Measurements from ENCODE around the gene FABP3.

FABP3 gene

DNA sequence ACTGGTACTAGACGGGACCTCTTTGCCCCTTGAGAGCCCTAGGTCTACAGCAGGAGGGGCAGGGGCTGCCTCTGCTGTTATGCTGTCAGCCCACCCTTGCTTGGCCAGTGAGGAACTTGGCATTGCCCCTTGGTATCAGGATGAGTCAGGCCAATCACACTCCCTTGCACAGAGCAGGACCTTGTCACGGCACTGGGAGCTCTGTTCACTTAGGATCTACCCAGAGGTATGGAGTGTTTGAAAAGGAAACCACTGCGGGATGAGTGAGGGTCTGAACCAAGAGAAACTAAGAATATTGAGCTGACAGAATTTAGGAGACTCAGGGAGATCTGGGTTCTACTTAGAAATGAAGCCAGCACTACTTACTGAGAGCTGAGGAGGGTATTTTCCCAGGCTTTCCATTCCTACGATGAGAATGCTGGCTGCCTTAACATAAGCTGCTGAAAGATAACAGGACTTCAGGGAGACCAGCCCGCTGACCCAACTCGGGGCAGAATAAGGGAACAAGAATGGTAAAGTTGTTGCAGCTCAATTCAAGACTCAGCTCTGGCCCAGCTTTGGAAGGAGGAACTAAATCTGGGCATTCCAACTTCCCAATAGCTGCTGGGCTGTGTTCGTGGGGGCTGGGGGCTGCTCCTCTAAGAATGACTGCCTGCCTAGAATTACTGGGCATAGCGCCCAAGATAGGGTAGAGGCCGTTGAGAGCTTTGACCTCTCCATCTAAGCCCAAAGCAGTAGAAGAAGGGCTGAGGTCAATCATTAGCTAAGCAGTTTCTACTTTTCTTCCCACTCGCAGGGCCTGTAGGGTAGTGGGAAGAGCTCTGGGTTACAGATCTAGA lies 1.5 kb downstream of the FABP3 start:
- DNase-seq: peak; percentile 49

DNA sequence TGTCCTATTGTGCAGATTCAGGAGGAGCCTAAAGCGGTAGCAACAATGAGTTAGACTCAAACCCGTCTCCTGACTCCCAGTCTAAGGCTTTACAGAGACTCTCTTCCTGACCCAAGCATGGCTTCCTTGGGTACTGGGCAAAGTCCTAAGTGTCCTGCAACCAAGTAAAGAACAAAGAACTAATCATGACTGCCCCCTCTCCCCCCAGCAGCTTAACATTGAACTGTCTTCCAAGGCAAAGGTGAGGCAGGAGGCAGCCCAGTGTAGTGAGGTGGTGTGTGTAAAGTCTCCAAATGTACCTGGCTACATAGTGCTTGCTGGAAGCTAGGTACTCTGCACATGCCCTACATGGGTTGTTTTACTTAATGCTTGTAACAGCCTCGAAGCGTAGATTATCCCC lies 2.3 kb downstream of the FABP3 start:
- no peak for DNase-seq

DNA sequence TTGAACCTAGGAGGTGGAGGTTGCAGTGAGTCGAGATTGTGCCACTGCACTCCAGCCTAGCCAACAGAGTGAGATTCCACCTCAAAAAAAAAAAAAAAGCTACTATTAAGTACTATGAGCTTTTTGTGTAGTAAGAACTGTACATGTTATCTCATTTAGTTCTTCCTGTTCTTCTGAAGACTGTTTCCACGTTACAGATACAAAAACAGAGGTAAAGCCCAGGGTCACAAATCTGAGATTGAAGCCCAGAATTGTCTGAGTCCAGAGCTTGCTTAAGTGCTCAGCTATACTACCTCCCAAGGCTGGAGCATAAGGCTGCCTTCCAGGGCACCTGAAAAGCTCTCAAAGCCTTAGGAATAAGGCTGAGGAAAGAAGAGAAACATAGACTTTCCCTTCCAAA lies 2.9 kb downstream of the FABP3 start:
- no peak for DNase-seq

DNA sequence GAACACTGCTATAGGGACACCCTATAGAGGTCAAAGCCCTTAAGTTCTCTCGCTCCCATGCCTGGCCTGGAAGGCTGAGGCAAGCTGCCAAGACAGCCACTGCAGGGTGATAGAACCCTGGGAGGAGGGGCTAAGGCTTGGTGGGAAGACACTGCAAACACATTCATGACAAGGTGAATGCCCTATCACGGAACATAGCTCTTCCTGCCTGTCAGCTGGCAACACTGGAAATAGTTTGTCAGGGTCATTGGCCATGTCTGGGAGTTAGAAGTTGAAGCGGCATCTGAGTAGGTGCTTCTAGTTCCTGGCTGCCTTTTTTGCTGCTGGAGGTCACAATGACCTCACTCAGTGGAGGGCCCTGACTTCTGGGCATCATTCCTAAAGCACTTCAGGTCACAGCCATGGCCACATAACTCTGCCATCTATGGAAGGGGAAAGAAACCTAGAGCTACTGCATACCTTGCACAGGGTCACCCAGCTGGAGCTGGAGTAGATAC lies 4.2 kb downstream of the FABP3 start:
- no peak for DNase-seq

DNA sequence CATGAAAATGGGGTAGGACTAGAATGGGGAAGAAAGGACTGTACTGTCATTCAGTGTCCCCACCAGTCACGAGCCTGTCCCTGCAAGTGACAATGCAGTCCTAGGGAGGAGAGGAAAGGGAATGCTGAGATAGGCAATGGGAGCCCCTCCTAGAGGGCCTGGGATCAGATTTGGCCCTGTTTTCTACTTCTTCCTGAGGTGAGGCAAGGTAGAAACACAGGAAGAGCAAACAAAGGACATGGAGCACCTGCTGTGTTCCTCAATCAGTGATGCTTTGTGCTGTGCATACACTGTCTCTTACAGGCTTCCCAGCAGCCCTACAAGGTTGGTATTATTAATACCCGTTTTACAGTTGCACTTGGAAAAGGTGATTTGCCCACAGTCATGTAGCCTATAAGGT lies 6.1 kb downstream of the FABP3 start:
- no peak for DNase-seq

DNA sequence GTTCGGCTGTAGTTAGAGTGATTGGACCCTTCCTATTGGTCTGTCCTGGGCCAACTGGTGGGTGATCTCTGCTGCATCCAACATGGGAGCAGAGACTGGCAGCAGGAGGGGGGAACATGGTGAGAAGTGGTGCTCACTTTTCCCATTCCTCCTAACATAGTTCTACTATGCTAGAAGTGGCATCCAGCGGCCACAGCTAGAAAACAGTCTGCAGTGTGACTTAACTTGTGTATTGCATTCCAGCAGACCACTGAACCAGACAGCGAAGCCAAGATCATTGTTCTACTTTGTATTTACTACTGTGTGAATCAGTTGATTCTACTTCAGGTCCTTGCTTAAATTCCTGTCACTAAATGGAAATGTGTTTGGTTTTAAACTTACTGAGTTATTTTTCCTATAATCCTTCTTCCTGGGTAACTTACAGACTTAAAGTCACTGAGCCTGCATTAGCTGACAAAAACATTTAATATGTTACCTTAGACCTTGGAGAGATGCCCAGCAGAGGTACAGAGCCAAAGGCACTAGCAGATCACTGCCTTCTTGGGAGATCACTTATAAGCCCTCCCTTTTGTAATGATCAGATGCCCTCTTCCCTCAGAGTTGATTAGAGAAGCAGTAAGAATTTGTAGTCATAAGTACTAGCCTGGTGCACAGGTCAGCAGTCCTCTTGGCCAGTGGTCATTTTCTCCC lies 8.2 kb downstream of the FABP3 start:
- DNase-seq: no peak

DNA sequence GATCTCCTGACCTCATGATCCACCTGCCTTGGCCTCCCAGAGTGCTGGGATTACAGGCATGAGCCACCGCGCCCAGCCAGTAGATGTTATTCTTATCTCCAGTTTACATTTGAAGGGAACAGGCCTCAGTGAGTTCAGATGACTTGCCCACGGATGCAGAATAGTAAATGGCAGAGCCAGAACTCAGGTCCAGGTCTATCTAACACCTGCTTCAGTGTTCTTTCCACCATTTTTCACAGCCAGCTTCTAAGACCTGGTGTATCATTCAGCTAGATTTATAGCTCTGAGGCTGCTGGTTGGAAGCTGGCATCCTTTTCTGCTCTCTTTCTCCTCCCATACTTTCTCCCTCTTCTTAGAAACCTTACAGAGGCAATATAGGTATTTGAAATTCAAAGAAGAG lies 10.8 kb downstream of the FABP3 start:
- no peak for DNase-seq

DNA sequence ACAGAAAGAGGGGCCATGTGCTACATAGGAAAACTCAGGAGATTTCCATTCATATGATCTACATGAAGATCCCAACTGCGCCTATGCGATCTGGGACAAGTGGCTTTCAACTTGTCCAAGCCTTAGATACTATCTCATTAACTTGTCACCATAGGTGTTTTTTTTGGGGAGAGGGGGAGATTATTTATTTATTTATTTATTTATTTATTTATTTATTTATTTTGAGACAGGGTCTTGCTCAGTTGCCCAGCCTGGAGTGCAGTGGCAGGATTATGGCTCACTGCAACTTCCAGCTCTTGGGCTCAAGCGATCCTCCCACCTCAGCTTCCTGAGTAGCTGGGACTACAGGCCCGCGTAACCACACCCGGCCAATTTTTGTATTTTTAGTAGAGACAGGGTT lies 11.3 kb downstream of the FABP3 start:
- no peak for DNase-seq

DNA sequence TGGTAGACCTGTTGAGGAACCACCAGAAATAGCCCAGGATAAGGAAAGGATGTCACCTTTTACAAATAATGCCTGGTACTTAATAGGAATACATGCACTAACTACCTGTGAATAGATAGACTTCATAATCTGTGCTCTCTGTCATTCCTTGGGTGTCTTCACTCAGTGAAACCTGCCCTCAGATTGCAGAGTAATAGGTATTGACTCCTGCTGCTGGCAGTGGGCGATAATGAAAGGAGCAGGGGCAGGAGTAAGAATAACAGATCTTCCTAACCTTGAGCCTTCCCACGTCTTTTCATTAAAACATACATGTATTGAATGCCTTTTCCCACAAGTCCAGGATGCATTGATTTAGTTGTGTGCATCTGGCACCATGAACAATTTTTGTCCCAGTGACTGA lies 16.4 kb downstream of the FABP3 start:
- no peak for DNase-seq

DNA sequence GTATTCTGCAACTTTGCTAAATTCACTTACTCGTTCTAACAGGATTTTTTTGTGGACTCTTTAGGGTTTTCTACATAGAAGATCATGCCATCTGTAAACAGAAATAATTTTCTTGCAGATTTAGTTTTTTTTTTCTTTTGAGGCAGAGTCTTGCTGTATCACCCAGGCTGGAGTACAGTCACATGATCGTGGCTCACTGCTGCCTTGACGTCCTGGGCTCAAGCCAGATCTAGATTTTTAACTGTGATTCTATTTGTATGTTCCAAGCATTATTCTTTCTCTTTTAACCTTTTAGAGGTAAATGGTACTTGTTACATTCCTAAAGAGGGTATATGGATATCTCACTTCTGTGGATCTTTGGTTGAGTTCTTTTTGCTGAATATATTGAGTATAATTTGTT lies 18.6 kb downstream of the FABP3 start:
- no peak for DNase-seq

DNA sequence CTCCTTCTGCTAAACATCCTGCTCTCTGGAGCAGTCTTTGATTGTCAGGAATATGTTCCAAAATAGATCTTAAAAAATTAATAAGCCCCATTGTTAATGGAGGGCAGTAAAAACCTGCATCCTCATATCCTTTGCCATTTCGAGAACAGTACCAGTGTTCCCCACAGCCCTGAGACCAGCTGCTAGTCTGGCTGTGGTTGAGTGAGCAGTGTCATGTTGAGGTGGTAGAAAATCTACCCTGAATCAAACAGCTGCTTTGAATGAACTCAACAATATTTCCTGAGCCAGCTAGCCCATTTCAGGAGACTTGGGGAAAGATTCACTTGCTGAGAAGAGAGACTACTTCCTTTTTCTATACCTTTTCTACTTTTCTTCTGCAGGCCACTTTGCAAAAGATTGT lies 24.4 kb downstream of the FABP3 start:
- DNase-seq: no peak

DNA sequence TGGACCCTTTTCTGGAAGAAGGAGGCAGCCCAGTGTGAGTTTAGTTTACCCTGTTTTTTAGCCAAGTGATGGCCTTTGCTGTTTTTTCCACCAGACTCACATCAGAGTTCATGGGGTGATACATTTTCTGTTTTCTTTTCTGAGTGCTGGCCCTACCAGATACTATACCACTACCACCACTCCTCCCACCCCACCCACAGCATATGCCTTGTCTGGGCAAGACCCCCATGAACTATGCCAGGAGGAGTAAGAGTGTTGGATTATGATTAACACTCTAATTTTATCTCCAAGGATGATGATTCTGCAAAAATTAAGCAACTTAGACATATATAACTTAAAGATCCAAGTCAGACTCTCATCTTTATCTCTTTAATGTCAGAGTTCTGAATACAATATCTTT lies 26.1 kb downstream of the FABP3 start:
- no peak for DNase-seq

DNA sequence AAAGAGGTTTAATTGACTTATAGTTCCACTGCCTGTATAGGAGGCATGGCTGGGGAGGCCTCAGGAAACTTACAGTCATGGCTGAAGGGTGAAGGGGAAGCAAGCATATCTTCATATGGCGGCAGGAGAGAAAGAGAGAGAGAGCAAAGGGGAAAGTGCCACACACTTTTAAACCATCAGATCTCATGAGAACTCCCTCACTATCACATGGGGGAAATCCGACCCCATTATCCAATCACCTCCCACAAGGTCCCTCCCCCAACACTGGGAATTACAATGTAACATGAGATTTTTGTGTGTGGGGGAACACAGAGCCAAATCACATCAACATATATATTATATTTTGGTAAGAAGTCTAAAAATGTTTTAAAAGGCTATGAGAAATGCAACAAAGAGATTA lies 27.2 kb downstream of the FABP3 start:
- no peak for DNase-seq

DNA sequence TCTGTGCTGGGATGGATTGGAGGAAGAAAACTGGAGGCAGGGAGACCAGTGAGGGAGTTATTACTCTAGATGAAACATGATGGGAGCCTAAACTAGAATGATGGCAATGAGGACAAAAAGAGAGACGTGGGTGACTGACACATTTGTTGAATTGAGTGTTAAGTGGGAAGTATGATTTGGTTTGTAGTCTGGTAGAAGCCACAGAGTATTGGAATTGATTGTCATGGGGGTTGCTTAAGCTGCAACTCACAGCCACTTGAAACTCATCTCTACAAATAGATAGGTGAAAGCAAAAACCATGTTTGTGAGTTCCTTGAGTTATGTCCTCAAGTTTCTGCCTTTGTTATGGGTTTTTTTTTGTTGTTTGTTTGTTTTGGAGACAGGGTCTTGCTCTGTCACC lies 28.4 kb downstream of the FABP3 start:
- DNase-seq: no peak

DNA sequence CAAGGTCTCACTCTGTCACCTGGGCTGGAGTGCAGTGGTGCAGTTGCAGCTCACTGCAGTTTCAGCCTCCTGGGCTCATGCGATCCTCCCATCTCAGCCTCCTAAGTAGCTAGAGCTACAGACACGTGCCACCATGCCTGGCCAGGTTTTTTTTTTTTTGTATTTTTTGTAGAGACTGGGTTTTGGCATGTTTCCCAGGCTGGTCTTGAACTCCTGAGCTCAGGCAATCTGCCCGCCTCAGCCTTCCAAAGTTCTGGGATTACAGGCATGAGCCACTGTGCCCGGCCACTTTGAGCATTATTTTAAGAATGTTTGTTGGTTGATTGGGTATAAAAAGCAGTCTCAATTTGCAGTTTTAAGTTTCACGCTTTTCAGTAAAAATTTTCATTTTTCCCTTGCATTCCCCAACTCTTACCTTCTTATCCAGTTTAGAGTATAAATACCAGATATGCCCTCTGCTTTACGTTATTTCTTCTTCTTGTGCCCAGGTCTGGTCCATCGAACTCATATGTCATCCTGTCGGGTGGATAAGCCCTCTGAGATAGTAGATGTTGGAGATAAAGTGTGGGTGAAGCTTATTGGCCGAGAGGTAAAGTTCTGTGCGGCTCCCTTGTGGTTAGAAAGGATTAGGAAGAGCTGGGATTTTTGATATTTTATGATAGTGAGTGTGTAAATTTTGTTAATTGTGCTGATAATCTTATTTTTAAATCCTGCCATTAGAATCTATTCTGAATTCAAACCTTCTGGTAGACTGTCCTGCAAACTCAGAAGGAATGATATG lies 36.0 kb downstream of the FABP3 start:
- DNase-seq: no peak

DNA sequence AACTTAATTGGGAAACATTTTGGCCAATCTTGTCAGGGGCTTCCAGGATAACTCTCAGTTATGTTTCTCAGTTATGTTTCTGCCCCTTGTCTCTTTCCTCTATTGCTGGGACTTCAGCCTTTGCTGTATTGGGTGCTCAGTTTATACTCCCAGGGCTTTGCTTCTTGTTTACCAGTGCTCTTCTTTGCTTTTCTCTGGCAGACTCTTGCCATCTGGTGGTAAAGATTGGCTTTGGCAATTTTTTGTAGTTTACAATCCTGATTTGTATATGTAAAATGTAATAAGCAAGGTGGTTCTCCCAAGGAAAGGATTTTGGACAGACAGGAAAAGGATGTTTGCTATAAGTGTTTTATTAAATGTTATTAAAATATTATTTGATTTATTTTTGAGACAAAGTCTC lies 37.9 kb downstream of the FABP3 start:
- DNase-seq: no peak

DNA sequence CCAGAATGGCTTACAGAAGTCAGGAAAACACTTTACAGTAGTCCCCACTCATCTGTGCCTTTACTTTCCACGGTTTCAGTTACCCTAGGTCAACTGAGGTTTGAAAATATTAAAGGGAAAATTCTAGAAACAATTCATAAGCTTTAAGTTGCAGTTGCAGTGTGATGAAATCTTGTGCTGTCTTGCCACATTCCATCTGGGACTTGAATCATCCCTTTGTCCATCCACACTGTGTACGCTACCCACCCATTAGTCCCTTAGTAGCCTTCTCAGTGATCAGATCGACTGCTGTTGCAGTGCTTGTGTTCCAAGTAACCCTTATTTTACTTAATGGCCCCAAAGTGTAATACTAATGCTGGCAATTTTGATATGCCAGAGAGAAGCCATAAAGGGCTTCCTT lies 45.5 kb downstream of the FABP3 start:
- DNase-seq: no peak

DNA sequence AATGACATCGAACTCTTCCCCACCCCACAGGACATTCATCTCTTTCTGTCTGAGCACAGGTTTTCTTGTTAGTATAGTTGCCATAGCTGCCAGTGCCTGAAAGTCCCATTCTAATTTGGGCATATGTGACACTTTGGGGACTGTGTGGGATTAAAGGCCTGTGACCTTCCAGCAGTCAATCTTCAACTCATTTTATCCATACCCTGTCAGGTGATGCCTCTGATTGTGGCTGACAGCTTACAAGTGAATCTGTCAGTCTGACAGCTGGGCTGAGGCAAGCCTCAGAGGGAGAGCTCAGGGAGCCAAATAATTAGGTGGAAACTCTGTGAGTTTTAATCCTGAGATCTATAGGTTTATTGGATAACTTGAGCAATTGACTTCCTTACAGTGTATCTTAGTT lies 46.4 kb downstream of the FABP3 start:
- no peak for DNase-seq

DNA sequence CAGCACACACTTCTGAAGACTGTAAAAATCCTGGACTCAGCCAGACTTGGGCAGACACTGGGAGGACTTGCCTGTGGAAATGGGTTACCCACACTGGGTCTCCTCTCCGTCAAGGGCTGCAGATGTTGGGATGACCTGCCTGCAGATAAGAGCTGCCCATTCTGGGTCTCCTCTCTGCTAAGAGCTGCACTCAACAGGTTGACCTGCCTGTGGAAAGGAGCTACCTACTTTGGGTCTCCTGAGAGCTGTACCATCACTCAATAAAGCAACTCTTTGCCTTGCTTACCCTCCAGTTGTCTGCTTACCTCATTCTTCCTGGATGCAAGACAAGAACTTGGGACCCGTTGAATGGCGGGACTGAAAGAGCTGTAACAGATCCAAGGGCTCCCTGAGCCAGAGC lies 47.9 kb downstream of the FABP3 start:
- no peak for DNase-seq

DNA sequence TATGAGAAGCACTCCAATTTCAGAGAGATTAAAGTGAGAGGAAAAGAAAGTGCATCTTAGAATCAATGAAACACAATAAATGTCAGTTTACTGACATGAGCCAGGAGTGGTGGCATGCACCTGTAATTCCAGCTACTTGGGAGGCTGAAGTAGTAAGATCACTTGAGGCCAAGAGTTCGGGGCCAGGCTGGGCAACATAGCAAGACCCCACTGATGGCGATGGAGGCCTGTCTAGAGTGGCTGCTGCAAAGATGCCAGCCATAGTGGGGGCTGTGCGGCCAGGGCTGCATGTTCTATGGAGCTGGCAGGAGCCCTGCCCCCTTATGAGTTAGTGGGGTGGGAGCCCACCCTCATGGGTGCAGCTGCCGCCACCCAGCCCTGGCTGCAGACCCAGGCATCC lies 48.8 kb downstream of the FABP3 start:
- no peak for DNase-seq

DNA sequence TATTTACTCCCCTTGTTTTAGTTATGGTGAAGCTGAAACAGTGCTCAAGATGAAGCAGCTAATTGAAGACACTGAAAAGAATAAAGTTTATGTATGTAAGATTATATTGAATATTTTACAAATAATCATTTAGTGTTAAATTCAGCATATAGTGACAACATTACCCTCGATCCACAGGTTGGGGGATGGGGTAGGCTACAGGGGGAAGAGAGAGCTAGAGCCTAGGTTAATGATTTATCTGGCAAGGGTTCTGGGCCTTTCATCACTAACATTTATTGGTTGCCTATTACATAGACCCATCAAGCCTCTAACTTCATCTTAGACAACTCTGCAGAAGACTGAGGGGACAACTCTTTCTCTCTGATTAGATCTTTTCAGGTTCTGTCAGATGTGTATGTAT lies 54.7 kb downstream of the FABP3 start:
- no peak for DNase-seq

DNA sequence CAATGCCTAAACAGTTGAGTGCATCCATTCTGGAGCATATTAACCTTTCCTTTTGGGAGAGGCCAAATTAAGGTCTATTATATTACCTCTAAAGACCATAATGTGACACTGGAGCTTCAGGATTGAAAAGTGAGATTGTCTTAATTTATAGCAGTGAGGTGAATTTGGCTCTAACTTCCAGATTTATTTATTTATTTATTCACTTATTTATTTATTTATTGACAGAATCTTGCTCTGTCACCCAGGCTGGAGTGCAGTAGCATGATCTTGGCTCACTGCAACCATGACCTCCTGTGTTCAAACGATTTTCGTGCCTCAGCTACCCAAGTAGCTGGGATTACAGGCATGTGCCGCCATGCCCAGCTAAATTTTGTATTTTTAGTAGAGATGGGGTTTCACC lies 57.0 kb downstream of the FABP3 start:
- no peak for DNase-seq
